Fibroblast of pulmonary artery (primary cell): ENCODE data around the gene GOLGA6L10.
A peak's percentile ranks its signal among the peaks of the same experiment; 100 is the strongest.
"Not testable (repeated sequence)": the region's sequence is repeated elsewhere in the genome, so short reads cannot be mapped to it uniquely, and the experiment has no call there.

Experiments used
- DNase-seq: peaks from one replicate; pipeline ENCODE4 v3.0.0-alpha.2; 2010; ENCODE audit warnings: low read depth
- H3K4me3 ChIP-seq: replicated peaks from 2 replicates; pipeline ENCODE4 v1.5.1; 2011; ENCODE audit warnings: low read depth, mild to moderate bottlenecking, control low read depth, low read length, moderate library complexity
- CTCF ChIP-seq: IDR thresholded peaks from 2 replicates; pipeline ENCODE4 v1.5.1; 2011; ENCODE audit warnings: mild to moderate bottlenecking, control low read depth, low read length, inconsistent platforms; ENCODE audit errors: missing control alignments

Gene GOLGA6L10

DNA sequence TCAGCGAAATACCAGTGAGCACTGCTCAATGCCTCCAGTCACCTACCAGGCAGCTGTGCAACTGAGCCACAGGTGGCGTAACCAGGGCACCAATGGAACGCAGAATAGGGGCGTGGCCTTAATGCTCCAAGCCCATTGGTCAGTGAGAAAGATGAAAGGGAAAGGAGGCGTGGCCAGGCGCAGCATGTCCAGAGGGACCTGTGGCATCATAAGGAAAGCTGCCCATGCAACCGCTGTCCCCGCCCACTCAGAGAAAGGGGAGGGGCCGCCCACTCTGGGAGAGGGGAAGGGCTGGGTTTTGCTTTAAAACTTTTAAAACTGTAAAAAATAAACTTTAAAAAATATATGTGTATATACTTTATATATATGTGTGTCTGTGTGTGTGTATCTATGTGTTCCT lies at the start of gene GOLGA6L10:
Gene GOLGA6L10, minus strand, starts transcription at position 101 of the 400 bp plus-strand sequence. Its CDS starts 100 bp downstream, at position 1.
- not testable (repeated sequence) for H3K4me3 ChIP-seq, DNase-seq

DNA sequence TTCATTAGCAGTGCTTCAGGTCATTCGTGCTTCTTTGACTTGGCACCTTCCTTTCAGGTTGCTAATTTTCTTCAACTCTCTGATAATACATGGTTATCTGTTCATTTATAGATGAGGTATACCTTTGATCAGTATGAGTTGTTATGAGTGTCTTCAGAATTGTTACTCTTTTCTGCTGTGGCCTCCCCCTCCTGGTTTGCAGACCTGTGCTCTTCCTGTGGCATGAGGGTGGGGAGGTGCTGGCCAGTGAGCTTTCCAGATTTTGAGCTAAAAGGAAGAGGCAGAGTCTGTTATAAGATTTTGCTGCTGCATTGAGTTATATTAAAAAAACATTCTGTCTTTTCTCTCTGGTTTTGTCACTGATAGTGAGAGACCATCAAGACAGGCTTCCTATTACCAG lies 49.5 kb upstream of the GOLGA6L10 start:
- no peak overlapping the region for H3K4me3 ChIP-seq
- no peak for DNase-seq
- TF ChIP-seq CTCF = no peak

GRCh38 chr15:82397817-82398216 lies 48.5 kb upstream of the GOLGA6L10 start:
- H3K4me3 ChIP-seq = no peak overlapping the region
- no peak for TF ChIP-seq CTCF
- DNase-seq = no peak

DNA sequence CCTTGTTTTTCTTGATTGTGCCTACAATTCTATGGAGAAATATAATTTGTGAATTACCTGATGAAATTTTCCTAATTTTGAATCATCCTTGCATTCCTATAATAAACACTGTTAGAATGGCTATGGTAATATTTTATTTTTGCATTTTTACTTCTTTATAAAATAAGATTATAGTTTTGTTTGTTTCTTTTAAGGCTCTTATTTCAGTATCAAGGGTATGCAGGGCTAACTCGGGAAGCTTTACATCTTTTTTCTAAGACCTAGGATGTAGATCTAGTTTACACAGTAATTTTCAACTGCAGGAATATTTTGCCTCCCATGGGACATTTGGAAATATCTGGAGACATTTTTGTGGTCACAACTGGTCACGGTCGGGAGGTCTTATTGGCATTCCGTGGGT lies 46.5 kb upstream of the GOLGA6L10 start:
- not testable (repeated sequence) for DNase-seq

GRCh38 chr15:82393671-82394070 lies 44.4 kb upstream of the GOLGA6L10 start:
- DNase-seq = no peak
- no peak overlapping the region for H3K4me3 ChIP-seq
- TF ChIP-seq CTCF = no peak

More for the DNA sequence above, 46.5 kb upstream of the GOLGA6L10 start:
- H3K4me3 ChIP-seq = not testable (repeated sequence)

DNA sequence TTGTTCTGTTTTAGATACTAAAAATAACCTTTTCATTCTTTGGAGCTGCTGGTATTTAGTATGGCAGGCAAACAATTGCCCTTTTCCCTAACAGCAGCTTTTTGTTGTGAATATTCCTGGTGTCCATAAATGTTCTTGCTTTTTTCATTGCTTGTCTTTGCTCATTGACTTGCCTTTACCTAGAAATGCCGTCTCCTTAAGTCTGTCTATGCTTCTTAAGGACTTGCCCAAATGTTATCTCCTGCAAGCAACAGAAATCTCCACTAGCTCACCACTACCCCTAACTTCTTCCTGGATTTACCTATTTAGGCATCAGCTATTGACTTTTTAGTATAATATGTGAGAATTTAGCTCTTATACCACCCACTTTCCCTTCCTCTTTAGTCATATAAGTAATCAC lies 42.8 kb upstream of the GOLGA6L10 start:
- DNase-seq, H3K4me3 ChIP-seq: not testable (repeated sequence)

DNA sequence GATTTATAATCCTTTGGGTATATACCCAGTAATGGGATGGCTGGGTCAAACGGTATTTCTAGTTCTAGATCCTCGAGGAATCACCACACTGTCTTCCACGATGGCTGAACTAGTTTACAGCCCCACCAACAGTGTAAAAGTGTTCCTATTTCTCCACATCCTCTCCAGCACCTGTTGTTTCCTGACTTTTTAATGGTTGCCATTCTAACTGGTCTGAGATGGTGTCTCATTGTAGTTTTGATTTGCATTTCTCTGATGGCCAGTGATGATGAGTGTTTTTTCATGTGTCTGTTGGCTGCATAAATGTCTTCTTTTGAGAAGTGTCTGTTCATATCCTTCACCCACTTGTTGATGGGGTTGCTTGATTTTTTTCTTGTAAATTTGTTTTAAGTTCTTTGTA lies 40.9 kb upstream of the GOLGA6L10 start:
- not testable (repeated sequence) for H3K4me3 ChIP-seq, DNase-seq

GRCh38 chr15:82387209-82387608 lies 37.9 kb upstream of the GOLGA6L10 start:
- DNase-seq, H3K4me3 ChIP-seq: not testable (repeated sequence)

- not testable (repeated sequence) for DNase-seq, H3K4me3 ChIP-seq
Observed at GRCh38 chr15:82381330-82381955, 32.2 kb upstream of the GOLGA6L10 start.

- H3K4me3 ChIP-seq, DNase-seq: not testable (repeated sequence)
Observed at GRCh38 chr15:82379552-82379951, 30.3 kb upstream of the GOLGA6L10 start.

GRCh38 chr15:82373661-82374060 lies 24.4 kb upstream of the GOLGA6L10 start:
- peak; percentile 32 for DNase-seq
- not testable (repeated sequence) for H3K4me3 ChIP-seq
